WTC11 (cell line): Measurements from ENCODE around the gene CDH19.

ENCODE experiments used
- CREB1 ChIP-seq: sonication (generic); formaldehyde crosslinking; IDR thresholded peaks from 2 replicates; pipeline ENCODE4 v1.8.0; 2023; ENCODE audit warnings: mild to moderate bottlenecking, missing genetic modification reagents
- FOXJ3 ChIP-seq: sonication (generic); formaldehyde crosslinking; IDR thresholded peaks from 2 replicates; pipeline ENCODE4 v1.9.0; 2021; ENCODE audit warnings: missing genetic modification reagents, mild to moderate bottlenecking, borderline replicate concordance
- NR2C2 ChIP-seq: sonication (generic); formaldehyde crosslinking; IDR thresholded peaks from 2 replicates; pipeline ENCODE4 v1.8.0; 2022; ENCODE audit warnings: mild to moderate bottlenecking, missing genetic modification reagents
- ZNF121 ChIP-seq: sonication (generic); formaldehyde crosslinking; IDR thresholded peaks from 2 replicates; pipeline ENCODE4 v1.8.0; 2023; ENCODE audit warnings: missing genetic modification reagents
- TF ChIP-seq, protein P1 (sequence below): fragments of 200-600 bp; IDR thresholded peaks from 2 replicates; pipeline ENCODE4 v1.8.0; 2022; ENCODE audit warnings: antibody characterized with exemption

- no peak for TF ChIP-seq ZNF121
- TF ChIP-seq, protein P1, sequence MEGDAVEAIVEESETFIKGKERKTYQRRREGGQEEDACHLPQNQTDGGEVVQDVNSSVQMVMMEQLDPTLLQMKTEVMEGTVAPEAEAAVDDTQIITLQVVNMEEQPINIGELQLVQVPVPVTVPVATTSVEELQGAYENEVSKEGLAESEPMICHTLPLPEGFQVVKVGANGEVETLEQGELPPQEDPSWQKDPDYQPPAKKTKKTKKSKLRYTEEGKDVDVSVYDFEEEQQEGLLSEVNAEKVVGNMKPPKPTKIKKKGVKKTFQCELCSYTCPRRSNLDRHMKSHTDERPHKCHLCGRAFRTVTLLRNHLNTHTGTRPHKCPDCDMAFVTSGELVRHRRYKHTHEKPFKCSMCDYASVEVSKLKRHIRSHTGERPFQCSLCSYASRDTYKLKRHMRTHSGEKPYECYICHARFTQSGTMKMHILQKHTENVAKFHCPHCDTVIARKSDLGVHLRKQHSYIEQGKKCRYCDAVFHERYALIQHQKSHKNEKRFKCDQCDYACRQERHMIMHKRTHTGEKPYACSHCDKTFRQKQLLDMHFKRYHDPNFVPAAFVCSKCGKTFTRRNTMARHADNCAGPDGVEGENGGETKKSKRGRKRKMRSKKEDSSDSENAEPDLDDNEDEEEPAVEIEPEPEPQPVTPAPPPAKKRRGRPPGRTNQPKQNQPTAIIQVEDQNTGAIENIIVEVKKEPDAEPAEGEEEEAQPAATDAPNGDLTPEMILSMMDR: no peak
- TF ChIP-seq FOXJ3 (CRISPR knock-in tag): no peak
- TF ChIP-seq NR2C2 (CRISPR knock-in tag): no peak
- no peak for TF ChIP-seq CREB1 (CRISPR knock-in tag)
Observed at GRCh38 chr18:66497351-66497750, 106.5 kb downstream of the CDH19 start.
